Effector memory CD4-positive, alpha-beta T cell (primary cell): ENCODE results near the gene GBP2.

Experiments
- DNase-seq, 3 donors: peaks; one replicate each; pipeline ENCODE4 v3.0.0-alpha.2; 2020
- H3K27ac ChIP-seq: 2 replicates; pipeline ENCODE4 v1.7.0; 2013; ENCODE audit warnings: mild to moderate bottlenecking, low read length, moderate library complexity; ENCODE audit not compliant: insufficient read depth, poor library complexity, severe bottlenecking
- H3K27me3 ChIP-seq: replicated peaks from 2 replicates; pipeline ENCODE4 v1.7.0; 2013; ENCODE audit warnings: mild to moderate bottlenecking, low read length; ENCODE audit not compliant: insufficient read depth, control insufficient read depth, poor library complexity, severe bottlenecking
- H3K36me3 ChIP-seq: 2 replicates; pipeline ENCODE4 v1.7.0; 2013; ENCODE audit warnings: mild to moderate bottlenecking, low read length, moderate library complexity; ENCODE audit not compliant: control insufficient read depth, insufficient read depth
- H3K4me1 ChIP-seq: 2 replicates; pipeline ENCODE4 v1.7.0; 2013; ENCODE audit warnings: low read length, mild to moderate bottlenecking; ENCODE audit not compliant: control insufficient read depth, insufficient read depth, poor library complexity, severe bottlenecking
- H3K4me3 ChIP-seq: 2 replicates; pipeline ENCODE4 v1.7.0; 2013; ENCODE audit warnings: low read length, low read depth, mild to moderate bottlenecking; ENCODE audit not compliant: insufficient read depth, poor library complexity, severe bottlenecking
- H3K9me3 ChIP-seq: 2 replicates; pipeline ENCODE4 v1.7.0; 2013; ENCODE audit warnings: mild to moderate bottlenecking, low read length, moderate library complexity; ENCODE audit not compliant: control insufficient read depth

Gene GBP2

GRCh38 chr1:89151047-89151446 lies 25.1 kb upstream of the GBP2 start:
- DNase-seq: no peak
- Histone ChIP-seq H3K36me3 (no peaks in the 10 kb centered on the region), H3K27me3 (no peaks in the 10 kb centered on the region), H3K9me3 (no peaks in the 10 kb centered on the region), H3K27ac (no peak overlapping the region), H3K4me3 (no peak overlapping the region), H3K4me1 (no peaks in the 10 kb centered on the region)

- no peak overlapping the region for H3K27ac ChIP-seq
- no peaks in the 10 kb centered on the region for H3K9me3 ChIP-seq
- H3K27me3 ChIP-seq: no peaks in the 10 kb centered on the region
- H3K4me3 ChIP-seq: no peak overlapping the region
- H3K4me1 ChIP-seq: no peaks in the 10 kb centered on the region
- H3K36me3 ChIP-seq: no peaks in the 10 kb centered on the region
- DNase-seq: no peak
Observed at GRCh38 chr1:89149976-89150375, 24.1 kb upstream of the GBP2 start.

- Histone ChIP-seq H3K27ac (no peak overlapping the region), H3K27me3 (no peaks in the 10 kb centered on the region), H3K4me3 (no peak overlapping the region), H3K36me3 (no peaks in the 10 kb centered on the region), H3K9me3 (no peaks in the 10 kb centered on the region), H3K4me1 (no peaks in the 10 kb centered on the region)
- no peak for DNase-seq
Observed at GRCh38 chr1:89149229-89149628, 23.3 kb upstream of the GBP2 start.

GRCh38 chr1:89147678-89148658 lies 22.1 kb upstream of the GBP2 start:
- Histone ChIP-seq H3K9me3 (no peaks in the 10 kb centered on the region), H3K27ac (no peak overlapping the region), H3K36me3 (no peaks in the 10 kb centered on the region), H3K27me3 (no peaks in the 10 kb centered on the region), H3K4me3 (no peak overlapping the region), H3K4me1 (no peaks in the 10 kb centered on the region)
- no peak for DNase-seq

- H3K27ac ChIP-seq: no peak overlapping the region
- no peaks in the 10 kb centered on the region for H3K4me1 ChIP-seq
- no peaks in the 10 kb centered on the region for H3K36me3 ChIP-seq
- H3K27me3 ChIP-seq: no peaks in the 10 kb centered on the region
- no peaks in the 10 kb centered on the region for H3K9me3 ChIP-seq
- DNase-seq: no peak
- H3K4me3 ChIP-seq: no peak overlapping the region
Observed at GRCh38 chr1:89146721-89147120, 20.8 kb upstream of the GBP2 start.

- no peaks in the 10 kb centered on the region for H3K9me3 ChIP-seq
- no peak overlapping the region for H3K4me3 ChIP-seq
- no peak overlapping the region for H3K27ac ChIP-seq
- no peaks in the 10 kb centered on the region for H3K27me3 ChIP-seq
- no peaks in the 10 kb centered on the region for H3K4me1 ChIP-seq
- no peak for DNase-seq
- no peaks in the 10 kb centered on the region for H3K36me3 ChIP-seq
Observed at GRCh38 chr1:89143484-89143883, 17.6 kb upstream of the GBP2 start.

GRCh38 chr1:89142160-89142559 lies 16.2 kb upstream of the GBP2 start:
- H3K27me3 ChIP-seq: no peaks in the 10 kb centered on the region
- no peak overlapping the region for H3K4me3 ChIP-seq
- H3K9me3 ChIP-seq: no peaks in the 10 kb centered on the region
- H3K27ac ChIP-seq: no peak overlapping the region
- no peak for DNase-seq
- no peaks in the 10 kb centered on the region for H3K36me3 ChIP-seq
- H3K4me1 ChIP-seq: no peaks in the 10 kb centered on the region

- no peaks in the 10 kb centered on the region for H3K4me1 ChIP-seq
- H3K9me3 ChIP-seq: no peaks in the 10 kb centered on the region
- H3K36me3 ChIP-seq: no peaks in the 10 kb centered on the region
Observed at GRCh38 chr1:89133747-89134146, 7.8 kb upstream of the GBP2 start.

GRCh38 chr1:89130716-89131115 lies 4.8 kb upstream of the GBP2 start:
- H3K36me3 ChIP-seq: no peaks in the 10 kb centered on the region
- no peak overlapping the region for H3K4me3 ChIP-seq
- no peaks in the 10 kb centered on the region for H3K9me3 ChIP-seq
- H3K27ac ChIP-seq: no peak overlapping the region
- no peaks in the 10 kb centered on the region for H3K27me3 ChIP-seq
- no peak for DNase-seq
- no peaks in the 10 kb centered on the region for H3K4me1 ChIP-seq

More at GRCh38 chr1:89133747-89134146, 7.8 kb upstream of the GBP2 start:
- Histone ChIP-seq H3K27me3 (no peaks in the 10 kb centered on the region), H3K4me3 (no peak overlapping the region), H3K27ac (no peak overlapping the region)
- no peak for DNase-seq

GRCh38 chr1:89129911-89130310 lies 4.0 kb upstream of the GBP2 start:
- no peak for DNase-seq
- Histone ChIP-seq H3K36me3 (no peaks in the 10 kb centered on the region), H3K4me3 (no peak overlapping the region), H3K9me3 (no peaks in the 10 kb centered on the region), H3K4me1 (no peaks in the 10 kb centered on the region), H3K27ac (peak overlapping the region; percentile 67), H3K27me3 (no peaks in the 10 kb centered on the region)
